HepG2 (cell line): ENCODE results near the gene CTAG1A.

Source experiments
- POLR2A ChIP-seq, 2 experiments: IDR thresholded peaks; 2 replicates each; pipeline ENCODE4 v1.6.1; 2011; ENCODE audit warnings: low read depth in 2 of 2, low read length in 2 of 2, mild to moderate bottlenecking in 1 of 2, moderate library complexity in 1 of 2; ENCODE audit not compliant: insufficient read depth in 1 of 2
- POLR2AphosphoS5 ChIP-seq: IDR thresholded peaks from 2 replicates; pipeline ENCODE4 v1.6.1; 2012; ENCODE audit warnings: low read depth, low read length
- ZNF496 ChIP-seq: sonication (generic); formaldehyde crosslinking; IDR thresholded peaks from 2 replicates; pipeline ENCODE4 v1.8.1; 2023; ENCODE audit warnings: mild to moderate bottlenecking, moderate library complexity, missing genetic modification reagents; ENCODE audit not compliant: insufficient replicate concordance
- ZNF598 ChIP-seq: sonication (generic); formaldehyde crosslinking; IDR thresholded peaks from 2 replicates; pipeline ENCODE4 v1.5.1; 2020; ENCODE audit warnings: mild to moderate bottlenecking, missing genetic modification reagents, borderline replicate concordance
- TF ChIP-seq, protein P1 (sequence below): sonication (generic); formaldehyde crosslinking; IDR thresholded peaks from 2 replicates; pipeline ENCODE4 v1.4.0; 2020; ENCODE audit warnings: missing genetic modification reagents
- TF ChIP-seq, protein P2 (sequence below): sonication (generic); formaldehyde crosslinking; IDR thresholded peaks from 2 replicates; pipeline ENCODE4 v1.8.0; 2022; ENCODE audit warnings: mild to moderate bottlenecking, missing genetic modification reagents; ENCODE audit not compliant: insufficient replicate concordance

DNA sequence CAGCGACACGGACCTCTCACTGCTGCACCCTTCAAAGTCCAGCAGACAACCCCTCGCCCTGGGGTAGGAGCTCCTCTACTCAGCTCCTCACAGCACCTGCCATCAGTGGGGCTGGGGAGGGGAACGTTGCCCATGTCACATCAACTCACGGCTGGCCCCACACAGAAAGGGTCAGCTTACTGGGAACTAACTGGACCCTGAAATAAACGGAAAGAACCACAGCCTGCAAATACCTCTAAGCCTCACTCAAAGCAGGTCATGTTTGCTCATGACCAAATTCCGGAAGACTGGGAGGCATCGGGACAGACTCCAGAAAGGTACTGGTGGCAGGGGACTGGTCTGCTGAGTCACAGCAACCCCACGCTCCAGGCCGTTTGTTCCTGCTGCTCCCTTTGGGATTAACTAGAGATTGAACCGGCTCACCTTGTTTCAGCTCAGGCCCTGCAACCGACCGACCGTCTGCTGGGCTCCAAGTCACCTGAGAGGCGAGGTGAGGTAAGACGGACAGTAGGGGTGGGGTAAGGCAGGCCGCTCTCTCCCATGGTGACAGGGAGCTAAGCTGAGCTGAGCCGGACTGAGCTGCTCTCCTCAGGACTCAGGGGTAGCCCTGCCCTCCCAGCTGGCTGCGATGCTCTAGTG is 43.9 kb upstream of the CTAG1A start:
- TF ChIP-seq, protein P1, sequence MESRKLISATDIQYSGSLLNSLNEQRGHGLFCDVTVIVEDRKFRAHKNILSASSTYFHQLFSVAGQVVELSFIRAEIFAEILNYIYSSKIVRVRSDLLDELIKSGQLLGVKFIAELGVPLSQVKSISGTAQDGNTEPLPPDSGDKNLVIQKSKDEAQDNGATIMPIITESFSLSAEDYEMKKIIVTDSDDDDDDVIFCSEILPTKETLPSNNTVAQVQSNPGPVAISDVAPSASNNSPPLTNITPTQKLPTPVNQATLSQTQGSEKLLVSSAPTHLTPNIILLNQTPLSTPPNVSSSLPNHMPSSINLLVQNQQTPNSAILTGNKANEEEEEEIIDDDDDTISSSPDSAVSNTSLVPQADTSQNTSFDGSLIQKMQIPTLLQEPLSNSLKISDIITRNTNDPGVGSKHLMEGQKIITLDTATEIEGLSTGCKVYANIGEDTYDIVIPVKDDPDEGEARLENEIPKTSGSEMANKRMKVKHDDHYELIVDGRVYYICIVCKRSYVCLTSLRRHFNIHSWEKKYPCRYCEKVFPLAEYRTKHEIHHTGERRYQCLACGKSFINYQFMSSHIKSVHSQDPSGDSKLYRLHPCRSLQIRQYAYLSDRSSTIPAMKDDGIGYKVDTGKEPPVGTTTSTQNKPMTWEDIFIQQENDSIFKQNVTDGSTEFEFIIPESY (CRISPR knock-in tag), result no peak
- TF ChIP-seq POLR2AphosphoS5 (peak; percentile 64), POLR2A (IDR thresholded peaks at IDR 0.05; ENCODE audit: insufficient read depth in 1 of 2, low read depth in 2 of 2, low read length in 2 of 2) (peak in 1 of 2 experiments; percentile 83; a peak in 2 of 4 replicates), ZNF496 (CRISPR knock-in tag) (no peak), ZNF598 (no peak)
- TF ChIP-seq, protein P2, sequence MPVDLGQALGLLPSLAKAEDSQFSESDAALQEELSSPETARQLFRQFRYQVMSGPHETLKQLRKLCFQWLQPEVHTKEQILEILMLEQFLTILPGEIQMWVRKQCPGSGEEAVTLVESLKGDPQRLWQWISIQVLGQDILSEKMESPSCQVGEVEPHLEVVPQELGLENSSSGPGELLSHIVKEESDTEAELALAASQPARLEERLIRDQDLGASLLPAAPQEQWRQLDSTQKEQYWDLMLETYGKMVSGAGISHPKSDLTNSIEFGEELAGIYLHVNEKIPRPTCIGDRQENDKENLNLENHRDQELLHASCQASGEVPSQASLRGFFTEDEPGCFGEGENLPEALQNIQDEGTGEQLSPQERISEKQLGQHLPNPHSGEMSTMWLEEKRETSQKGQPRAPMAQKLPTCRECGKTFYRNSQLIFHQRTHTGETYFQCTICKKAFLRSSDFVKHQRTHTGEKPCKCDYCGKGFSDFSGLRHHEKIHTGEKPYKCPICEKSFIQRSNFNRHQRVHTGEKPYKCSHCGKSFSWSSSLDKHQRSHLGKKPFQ, result no peak
